ENCODE data around the gene MRPL49. TPM values are rescaled to one million over a fixed set of nuclear protein-coding genes. Genes with fewer than 3 reads are reported as not detected.
A peak's percentile ranks its signal among the peaks of the same experiment; 100 is the strongest.

MRPL49 gene
- total and polyA plus RNA-seq, 9 of the 15 experiments (the other 6 are each of a cell fraction or from before 2014, with no cell fraction given), result 74.3 to 132 (median 91.2) TPM

DNA sequence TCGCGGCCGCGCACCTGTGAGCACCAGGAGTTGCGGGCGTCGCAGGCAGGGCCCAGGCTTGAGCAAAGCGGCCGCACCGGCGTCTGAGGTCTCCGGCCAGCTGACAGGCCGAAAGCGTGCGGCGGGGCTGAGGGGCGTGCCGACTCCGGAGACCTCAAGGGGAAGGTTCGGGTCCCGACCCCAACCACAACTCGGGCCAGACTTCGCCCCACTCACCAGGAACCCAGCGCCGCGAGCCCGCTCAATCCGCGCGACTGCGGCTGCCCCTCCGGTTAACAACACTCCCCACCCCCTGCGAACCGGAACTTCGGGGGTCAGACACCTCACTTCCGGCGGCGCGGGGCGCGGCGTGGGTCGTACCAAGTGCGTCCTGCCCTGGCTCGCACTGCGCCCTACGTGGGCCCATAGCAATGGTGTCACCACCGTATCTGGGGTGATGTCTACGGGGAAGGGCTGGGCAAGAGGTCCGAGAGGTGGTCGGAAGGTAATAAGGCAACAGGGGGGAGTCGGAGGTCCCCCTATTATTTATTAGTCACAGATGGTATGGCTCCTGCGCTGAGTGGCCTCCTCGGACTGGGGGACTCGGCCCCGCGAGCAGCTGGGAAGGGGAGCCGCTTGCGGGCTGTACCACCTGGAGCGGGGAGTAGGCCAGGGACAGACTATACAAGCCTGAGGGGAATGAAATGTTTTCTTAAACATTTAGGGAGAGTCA lies 12.3 kb downstream of the MRPL49 start, which contains the start of gene SYVN1 (continued):
- no peak; the same call in 1 of the 2 replicates for TF ChIP-seq POLR2AphosphoS2 (IDR thresholded peaks at IDR 0.05; ENCODE audit: low read length)
- no peak for TF ChIP-seq NCOA4 (IDR thresholded peaks at IDR 0.05; ENCODE audit: partially characterized antibody)
- TF ChIP-seq ZNF785 (CRISPR knock-in tag; IDR thresholded peaks at IDR 0.05), result no peak
- TF ChIP-seq, protein P1, sequence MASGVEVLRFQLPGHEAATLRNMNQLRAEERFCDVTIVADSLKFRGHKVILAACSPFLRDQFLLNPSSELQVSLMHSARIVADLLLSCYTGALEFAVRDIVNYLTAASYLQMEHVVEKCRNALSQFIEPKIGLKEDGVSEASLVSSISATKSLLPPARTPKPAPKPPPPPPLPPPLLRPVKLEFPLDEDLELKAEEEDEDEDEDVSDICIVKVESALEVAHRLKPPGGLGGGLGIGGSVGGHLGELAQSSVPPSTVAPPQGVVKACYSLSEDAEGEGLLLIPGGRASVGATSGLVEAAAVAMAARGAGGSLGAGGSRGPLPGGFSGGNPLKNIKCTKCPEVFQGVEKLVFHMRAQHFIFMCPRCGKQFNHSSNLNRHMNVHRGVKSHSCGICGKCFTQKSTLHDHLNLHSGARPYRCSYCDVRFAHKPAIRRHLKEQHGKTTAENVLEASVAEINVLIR (CRISPR knock-in tag; IDR thresholded peaks at IDR 0.05), result peak; percentile 78
- TF ChIP-seq LEF1 (IDR thresholded peaks at IDR 0.05), result 0 out of 2 replicates have a peak, but pooled peaks have one; percentile 41
- peak; percentile 83 for TF ChIP-seq BHLHE40 (IDR thresholded peaks at IDR 0.05; ENCODE audit: low read length)
- no peak for TF ChIP-seq ZNF316 (IDR thresholded peaks at IDR 0.05)
- TF ChIP-seq CSDE1 (IDR thresholded peaks at IDR 0.05), result no peak
- no peak for TF ChIP-seq NCOA6 (IDR thresholded peaks at IDR 0.05)
- TF ChIP-seq ETV5 (CRISPR knock-in tag; IDR thresholded peaks at IDR 0.05; ENCODE audit: low read depth), result peak; percentile 93
- TF ChIP-seq ZNF212 (CRISPR knock-in tag; IDR thresholded peaks at IDR 0.05), result no peak
- peak in 1 of 2 experiments; percentile 17; a peak in 1 of 4 replicates for TF ChIP-seq UBTF (IDR thresholded peaks at IDR 0.05; ENCODE audit: borderline replicate concordance in 1 of 2, low read depth in 2 of 2, low read length in 2 of 2)
- TF ChIP-seq MLX (CRISPR knock-in tag; conservative IDR thresholded peaks at IDR 0.05), result no peak
- peak; percentile 84 for TF ChIP-seq TBP (optimal IDR thresholded peaks at IDR 0.05; ENCODE audit: low read depth, low read length)
- TF ChIP-seq HNRNPLL (IDR thresholded peaks at IDR 0.05; ENCODE audit: low read depth, low read length, poor library complexity, severe bottlenecking), result peak; percentile 29
- peak; percentile 86 for TF ChIP-seq TCF7L2 (IDR thresholded peaks at IDR 0.05; ENCODE audit: low read depth, low read length)
- peak; percentile 100 for TF ChIP-seq ATF7 (IDR thresholded peaks at IDR 0.05)
- TF ChIP-seq, protein P2, sequence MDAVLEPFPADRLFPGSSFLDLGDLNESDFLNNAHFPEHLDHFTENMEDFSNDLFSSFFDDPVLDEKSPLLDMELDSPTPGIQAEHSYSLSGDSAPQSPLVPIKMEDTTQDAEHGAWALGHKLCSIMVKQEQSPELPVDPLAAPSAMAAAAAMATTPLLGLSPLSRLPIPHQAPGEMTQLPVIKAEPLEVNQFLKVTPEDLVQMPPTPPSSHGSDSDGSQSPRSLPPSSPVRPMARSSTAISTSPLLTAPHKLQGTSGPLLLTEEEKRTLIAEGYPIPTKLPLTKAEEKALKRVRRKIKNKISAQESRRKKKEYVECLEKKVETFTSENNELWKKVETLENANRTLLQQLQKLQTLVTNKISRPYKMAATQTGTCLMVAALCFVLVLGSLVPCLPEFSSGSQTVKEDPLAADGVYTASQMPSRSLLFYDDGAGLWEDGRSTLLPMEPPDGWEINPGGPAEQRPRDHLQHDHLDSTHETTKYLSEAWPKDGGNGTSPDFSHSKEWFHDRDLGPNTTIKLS (IDR thresholded peaks at IDR 0.05; ENCODE audit: borderline replicate concordance, low read depth), result peak; percentile 98
- no peak for TF ChIP-seq TBL1XR1 (IDR thresholded peaks at IDR 0.05; ENCODE audit: low read length in 2 of 2)
- TF ChIP-seq, protein P3, sequence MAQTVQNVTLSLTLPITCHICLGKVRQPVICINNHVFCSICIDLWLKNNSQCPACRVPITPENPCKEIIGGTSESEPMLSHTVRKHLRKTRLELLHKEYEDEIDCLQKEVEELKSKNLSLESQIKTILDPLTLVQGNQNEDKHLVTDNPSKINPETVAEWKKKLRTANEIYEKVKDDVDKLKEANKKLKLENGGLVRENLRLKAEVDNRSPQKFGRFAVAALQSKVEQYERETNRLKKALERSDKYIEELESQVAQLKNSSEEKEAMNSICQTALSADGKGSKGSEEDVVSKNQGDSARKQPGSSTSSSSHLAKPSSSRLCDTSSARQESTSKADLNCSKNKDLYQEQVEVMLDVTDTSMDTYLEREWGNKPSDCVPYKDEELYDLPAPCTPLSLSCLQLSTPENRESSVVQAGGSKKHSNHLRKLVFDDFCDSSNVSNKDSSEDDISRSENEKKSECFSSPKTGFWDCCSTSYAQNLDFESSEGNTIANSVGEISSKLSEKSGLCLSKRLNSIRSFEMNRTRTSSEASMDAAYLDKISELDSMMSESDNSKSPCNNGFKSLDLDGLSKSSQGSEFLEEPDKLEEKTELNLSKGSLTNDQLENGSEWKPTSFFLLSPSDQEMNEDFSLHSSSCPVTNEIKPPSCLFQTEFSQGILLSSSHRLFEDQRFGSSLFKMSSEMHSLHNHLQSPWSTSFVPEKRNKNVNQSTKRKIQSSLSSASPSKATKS (CRISPR knock-in tag; IDR thresholded peaks at IDR 0.05), result no peak
- TF ChIP-seq FOXK2 (conservative IDR thresholded peaks at IDR 0.05 in 1 of 2, IDR thresholded peaks at IDR 0.05 in 1 of 2; ENCODE audit: low read depth in 2 of 2), result peak; percentile 60 to 100
